CD8-positive, alpha-beta memory T cell (primary cell): ENCODE results near the gene XRCC3. TPM values are rescaled to one million over a fixed set of nuclear protein-coding genes. Genes with fewer than 3 reads are reported as not detected.

Experiments
- CTCF ChIA-PET: fragments of 350-600 bp; sonication (Branson Sonifier 250); formaldehyde crosslinking; loops from one replicate; lab custom pipeline; 2021; ENCODE audit warnings: antibody characterized with exemption; lab: Charles Lee
- POLR2A ChIA-PET: fragments of 350-600 bp; sonication (Branson Sonifier 250); formaldehyde crosslinking; loops from one replicate; lab custom pipeline; 2021; ENCODE audit warnings: antibody characterized with exemption; lab: Charles Lee
- DNase-seq, 5 donors: peaks; one replicate each; pipeline versions ENCODE4 v3.0.0 to v3.0.0-alpha.2; 2020 to 2022; ENCODE audit warnings: mixed read lengths in 1 of 5
- H3K27ac ChIP-seq: one replicate; pipeline ENCODE4 v1.7.0; 2013; ENCODE audit warnings: low read depth, mild to moderate bottlenecking, low read length, moderate library complexity
- H3K27me3 ChIP-seq: 2 replicates; pipeline ENCODE4 v1.7.0; 2013; ENCODE audit warnings: low read length, mild to moderate bottlenecking; ENCODE audit not compliant: insufficient read depth, poor library complexity, severe bottlenecking
- H3K36me3 ChIP-seq: 2 replicates; pipeline ENCODE4 v1.7.0; 2013; ENCODE audit warnings: mild to moderate bottlenecking, low read length, moderate library complexity; ENCODE audit not compliant: insufficient read depth
- H3K4me1 ChIP-seq: 2 replicates; pipeline ENCODE4 v1.7.0; 2013; ENCODE audit warnings: mild to moderate bottlenecking, low read length, moderate library complexity; ENCODE audit not compliant: insufficient read depth
- H3K4me3 ChIP-seq: 2 replicates; pipeline ENCODE4 v1.7.0; 2013; ENCODE audit warnings: mild to moderate bottlenecking, low read length
- H3K9me3 ChIP-seq: 2 replicates; pipeline ENCODE4 v1.7.0; 2013; ENCODE audit warnings: mild to moderate bottlenecking, low read length
- H3K27ac Mint-ChIP-seq, 8 donors: one replicate each; pipeline ENCODE4 v1.8.0; 2020 to 2021; ENCODE audit warnings: mixed read lengths in 8 of 8, mild to moderate bottlenecking in 6 of 8, inconsistent platforms in 3 of 8, moderate library complexity in 3 of 8
- H3K27me3 Mint-ChIP-seq, 2 donors: one replicate each; pipeline ENCODE4 v1.8.0; 2020 to 2021; ENCODE audit warnings: mixed read lengths in 2 of 2, mild to moderate bottlenecking in 1 of 2, moderate library complexity in 1 of 2
- H3K36me3 Mint-ChIP-seq, 3 donors: one replicate each; pipeline ENCODE4 v1.8.0; 2020 to 2021; ENCODE audit warnings: mixed read lengths in 3 of 3, inconsistent platforms in 1 of 3, mild to moderate bottlenecking in 1 of 3
- H3K4me1 Mint-ChIP-seq, 3 donors: one replicate each; pipeline ENCODE4 v1.8.0; 2020 to 2021; ENCODE audit warnings: mixed read lengths in 3 of 3, inconsistent platforms in 1 of 3, mild to moderate bottlenecking in 1 of 3
- H3K4me3 Mint-ChIP-seq, 7 donors: one replicate each; pipeline ENCODE4 v1.8.0; 2020 to 2021; ENCODE audit warnings: mixed read lengths in 7 of 7, mild to moderate bottlenecking in 6 of 7, moderate library complexity in 4 of 7, inconsistent platforms in 2 of 7
- H3K9me3 Mint-ChIP-seq, 5 donors: one replicate each; pipeline ENCODE4 v1.8.0; 2020 to 2022; ENCODE audit warnings: mixed read lengths in 5 of 5, mild to moderate bottlenecking in 3 of 5, moderate library complexity in 2 of 5, inconsistent platforms in 1 of 5
- polyA plus RNA-seq: library from polyadenylated mRNA; unstranded; fragments of 300-500 nt; fragmentation: Illumina TruSeq; gene quantifications from one replicate; pipeline ENCODE4 v1.2.3, GENCODE V29; 2021
- total RNA-seq, 2 experiments: library from RNA; stranded (reverse); gene quantifications; one replicate each; pipeline ENCODE4 v1.2.3, GENCODE V29; 2021

Gene XRCC3
- total and polyA plus RNA-seq, 3 experiments from 2014 or later = 4.4 to 59.9 (median 54.4) TPM

- H3K27ac Mint-ChIP-seq = peak overlapping the region in 1 of 8 donors; percentile 82
- POLR2A ChIA-PET = interaction anchor here (0.6 kb wide), 1 partner anchor 1118 kb away, joined by 4 read pairs; no protein-coding TSS in a partner anchor
- no peak overlapping the region for H3K4me3 Mint-ChIP-seq
- H3K36me3 Mint-ChIP-seq = peaks cover 3 to 89% (median 20%) of the 10 kb centered on the region in 3 donors
- H3K4me3 ChIP-seq = no peak overlapping the region
- H3K4me1 ChIP-seq = no peaks in the 10 kb centered on the region
- H3K36me3 ChIP-seq = no peaks in the 10 kb centered on the region
- H3K27me3 Mint-ChIP-seq = no peaks in the 10 kb centered on the region
- no peaks in the 10 kb centered on the region for H3K4me1 Mint-ChIP-seq
- H3K27me3 ChIP-seq = no peaks in the 10 kb centered on the region
- DNase-seq = peak in 1 of 5 donors; percentile 12
- H3K27ac ChIP-seq = no peak overlapping the region
- H3K9me3 ChIP-seq = no peaks in the 10 kb centered on the region
- no peaks in the 10 kb centered on the region for H3K9me3 Mint-ChIP-seq
- CTCF ChIA-PET = interaction anchor here (1.1 kb wide), 1 partner anchor 11 kb away, joined by 3 read pairs; no protein-coding TSS in a partner anchor
Measured at GRCh38 chr14:103737432-103738045, 22.3 kb upstream of the XRCC3 start.

- Histone ChIP-seq H3K27ac (no peak overlapping the region), H3K4me3 (no peak overlapping the region), H3K36me3 (no peaks in the 10 kb centered on the region), H3K27me3 (no peaks in the 10 kb centered on the region), H3K9me3 (no peaks in the 10 kb centered on the region), H3K4me1 (no peaks in the 10 kb centered on the region)
- DNase-seq = peak in 1 of 5 donors; percentile 12
- Mint-ChIP-seq H3K4me1 (no peaks in the 10 kb centered on the region), H3K9me3 (no peaks in the 10 kb centered on the region), H3K36me3 (peaks cover 3 to 85% (median 20%) of the 10 kb centered on the region in 3 donors), H3K4me3 (no peak overlapping the region), H3K27ac (no peak overlapping the region), H3K27me3 (no peaks in the 10 kb centered on the region)
- POLR2A ChIA-PET = interaction anchor here (0.6 kb wide), 1 partner anchor 1117 kb away, joined by 4 read pairs; no protein-coding TSS in a partner anchor
- CTCF ChIA-PET = interaction anchor here (1.1 kb wide), 1 partner anchor 12 kb away, joined by 3 read pairs; no protein-coding TSS in a partner anchor
Measured at GRCh38 chr14:103736546-103737431, 21.5 kb upstream of the XRCC3 start.

GRCh38 chr14:103735815-103736545, 20.7 kb upstream of the XRCC3 start:
- peaks cover 3 to 81% (median 20%) of the 10 kb centered on the region in 3 donors for H3K36me3 Mint-ChIP-seq
- POLR2A ChIA-PET = no interaction called here
- peak overlapping the region in 1 of 8 donors; percentile 23 for H3K27ac Mint-ChIP-seq
- no peaks in the 10 kb centered on the region for H3K27me3 Mint-ChIP-seq
- Histone ChIP-seq H3K27ac (no peak overlapping the region), H3K9me3 (no peaks in the 10 kb centered on the region), H3K4me3 (no peak overlapping the region), H3K27me3 (no peaks in the 10 kb centered on the region), H3K4me1 (no peaks in the 10 kb centered on the region), H3K36me3 (no peaks in the 10 kb centered on the region)
- H3K4me1 Mint-ChIP-seq = no peaks in the 10 kb centered on the region
- H3K9me3 Mint-ChIP-seq = no peaks in the 10 kb centered on the region
- peak in 1 of 5 donors; percentile 31 for DNase-seq
- H3K4me3 Mint-ChIP-seq = no peak overlapping the region
- CTCF ChIA-PET = interaction anchor here (1.1 kb wide), 1 partner anchor 12 kb away, joined by 3 read pairs; no protein-coding TSS in a partner anchor

GRCh38 chr14:103735439-103735814, 20.2 kb upstream of the XRCC3 start:
- DNase-seq = peak in 1 of 5 donors; percentile 13
- Histone ChIP-seq H3K9me3 (no peaks in the 10 kb centered on the region), H3K27me3 (no peaks in the 10 kb centered on the region), H3K27ac (no peak overlapping the region), H3K36me3 (no peaks in the 10 kb centered on the region), H3K4me1 (no peaks in the 10 kb centered on the region), H3K4me3 (no peak overlapping the region)
- no peaks in the 10 kb centered on the region for H3K27me3 Mint-ChIP-seq
- ChIA-PET CTCF (no interaction called here), POLR2A (no interaction called here)
- H3K27ac Mint-ChIP-seq = no peak overlapping the region
- no peaks in the 10 kb centered on the region for H3K4me1 Mint-ChIP-seq
- no peak overlapping the region for H3K4me3 Mint-ChIP-seq
- H3K36me3 Mint-ChIP-seq = peaks cover 3 to 75% (median 18%) of the 10 kb centered on the region in 3 donors
- no peaks in the 10 kb centered on the region for H3K9me3 Mint-ChIP-seq

- DNase-seq = peak in 1 of 5 donors; percentile 36
- no peaks in the 10 kb centered on the region for H3K4me1 Mint-ChIP-seq
- no peak overlapping the region for H3K27ac Mint-ChIP-seq
- H3K4me3 Mint-ChIP-seq = no peak overlapping the region
- H3K4me3 ChIP-seq = no peak overlapping the region
- CTCF ChIA-PET = no interaction called here
- H3K9me3 ChIP-seq = no peaks in the 10 kb centered on the region
- no peaks in the 10 kb centered on the region for H3K9me3 Mint-ChIP-seq
- no peaks in the 10 kb centered on the region for H3K27me3 ChIP-seq
- POLR2A ChIA-PET = no interaction called here
- peaks cover 3 to 75% (median 17%) of the 10 kb centered on the region in 3 donors for H3K36me3 Mint-ChIP-seq
- H3K27ac ChIP-seq = no peak overlapping the region
- H3K36me3 ChIP-seq = no peaks in the 10 kb centered on the region
- no peaks in the 10 kb centered on the region for H3K27me3 Mint-ChIP-seq
- H3K4me1 ChIP-seq = no peaks in the 10 kb centered on the region
Measured at GRCh38 chr14:103735022-103735421, 19.8 kb upstream of the XRCC3 start.

- H3K27me3 ChIP-seq = no peaks in the 10 kb centered on the region
- no peak overlapping the region for H3K4me3 Mint-ChIP-seq
- DNase-seq = peak in 1 of 5 donors; percentile 44
- H3K27ac Mint-ChIP-seq = no peak overlapping the region
- no peaks in the 10 kb centered on the region for H3K27me3 Mint-ChIP-seq
- no peak overlapping the region for H3K4me3 ChIP-seq
- peaks cover 0 to 74% (median 20%) of the 10 kb centered on the region in 3 donors for H3K36me3 Mint-ChIP-seq
- H3K4me1 ChIP-seq = no peaks in the 10 kb centered on the region
- H3K9me3 Mint-ChIP-seq = no peaks in the 10 kb centered on the region
- H3K9me3 ChIP-seq = no peaks in the 10 kb centered on the region
- no peak overlapping the region for H3K27ac ChIP-seq
- H3K36me3 ChIP-seq = peaks cover 4% of the 10 kb centered on the region
- ChIA-PET CTCF (no interaction called here), POLR2A (no interaction called here)
- no peaks in the 10 kb centered on the region for H3K4me1 Mint-ChIP-seq
Measured at GRCh38 chr14:103734081-103734888, 19.0 kb upstream of the XRCC3 start.

- peaks cover 10% of the 10 kb centered on the region for H3K36me3 ChIP-seq
- Mint-ChIP-seq H3K36me3 (peaks cover 0 to 74% (median 20%) of the 10 kb centered on the region in 3 donors), H3K4me1 (no peaks in the 10 kb centered on the region), H3K27me3 (no peaks in the 10 kb centered on the region), H3K4me3 (no peak overlapping the region), H3K9me3 (no peaks in the 10 kb centered on the region), H3K27ac (peak overlapping the region in 1 of 8 donors; percentile 44)
- H3K27ac ChIP-seq = no peak overlapping the region
- H3K27me3 ChIP-seq = no peaks in the 10 kb centered on the region
- H3K9me3 ChIP-seq = no peaks in the 10 kb centered on the region
- no peaks in the 10 kb centered on the region for H3K4me1 ChIP-seq
- ChIA-PET CTCF (no interaction called here), POLR2A (no interaction called here)
- no peak overlapping the region for H3K4me3 ChIP-seq
- DNase-seq = peak in 1 of 5 donors; percentile 33
Measured at GRCh38 chr14:103733651-103734050, 18.4 kb upstream of the XRCC3 start.
